RWPE1 (cell line): Measurements from ENCODE around the gene SLAMF6.
"Not testable (repeated sequence)": the region's sequence is repeated elsewhere in the genome, so short reads cannot be mapped to it uniquely, and the experiment has no call there.

Experiments
- CTCF ChIA-PET: fragments of 350-600 bp; sonication (Branson Sonifier 250); formaldehyde crosslinking; extraction: SDS; loops from one replicate; lab custom pipeline; 2021; lab: Yijun Ruan, JAX
- POLR2A ChIA-PET: fragments of 400-600 bp; formaldehyde crosslinking; extraction: SDS; loops from one replicate; lab custom pipeline; 2020; ENCODE audit warnings: antibody characterized with exemption; ENCODE audit not compliant: low non-redundant PET; lab: Yijun Ruan, JAX
- DNase-seq: peaks from one replicate; pipeline ENCODE4 v3.0.0; 2012; ENCODE audit warnings: low spot score
- H3K27ac ChIP-seq: fragments of 450-650 bp; 2 replicates; pipeline ENCODE4 v1.5.1; 2017
- TF ChIP-seq, protein P1 (sequence below): fragments of 450-650 bp; conservative IDR thresholded peaks from 2 replicates; pipeline ENCODE4 v1.5.1; 2017; ENCODE audit warnings: low read depth, mild to moderate bottlenecking

SLAMF6 gene

DNA sequence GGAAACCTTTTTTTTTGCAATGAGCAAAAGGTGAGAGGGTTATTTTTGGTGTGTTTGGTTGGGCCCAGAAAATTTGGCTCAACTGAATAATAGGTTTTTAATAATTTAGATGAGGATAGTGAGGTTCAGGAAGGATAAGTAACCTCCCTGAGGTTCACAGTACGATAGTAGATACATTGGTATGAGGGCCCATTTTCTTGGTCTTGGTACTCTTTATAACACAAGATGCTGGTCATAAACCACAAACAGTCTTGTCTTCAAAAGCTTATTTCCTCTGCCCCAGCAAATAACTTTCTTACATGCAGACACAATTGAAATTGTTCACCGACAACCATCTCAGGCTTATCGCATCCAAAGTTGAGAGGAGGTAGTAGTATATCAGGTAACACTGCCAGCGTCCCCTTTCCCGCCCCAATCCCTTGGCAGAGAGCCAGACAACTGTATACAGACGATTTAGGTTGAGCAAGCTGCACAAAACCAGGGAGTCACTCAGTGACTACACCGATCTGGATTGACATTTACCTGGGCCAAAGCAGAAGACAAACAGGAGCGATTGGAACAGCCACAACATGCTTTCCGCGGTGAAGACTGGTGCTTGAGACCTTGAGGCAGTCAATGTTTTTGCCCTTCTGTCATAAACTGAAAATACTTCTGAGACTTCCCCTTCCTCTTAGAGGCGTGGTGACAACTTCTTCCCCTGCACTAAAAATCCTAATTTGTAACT, at the start of gene SLAMF6:
TSS of gene SLAMF6 (minus strand) at position 634 of the 724 bp plus-strand sequence. CDS start at position 571, 63 bp downstream.
- ChIA-PET CTCF (no interaction called here), POLR2A (no interaction called here)
- H3K27ac ChIP-seq = no peak within 1 kb of the TSS
- TF ChIP-seq, protein P1, sequence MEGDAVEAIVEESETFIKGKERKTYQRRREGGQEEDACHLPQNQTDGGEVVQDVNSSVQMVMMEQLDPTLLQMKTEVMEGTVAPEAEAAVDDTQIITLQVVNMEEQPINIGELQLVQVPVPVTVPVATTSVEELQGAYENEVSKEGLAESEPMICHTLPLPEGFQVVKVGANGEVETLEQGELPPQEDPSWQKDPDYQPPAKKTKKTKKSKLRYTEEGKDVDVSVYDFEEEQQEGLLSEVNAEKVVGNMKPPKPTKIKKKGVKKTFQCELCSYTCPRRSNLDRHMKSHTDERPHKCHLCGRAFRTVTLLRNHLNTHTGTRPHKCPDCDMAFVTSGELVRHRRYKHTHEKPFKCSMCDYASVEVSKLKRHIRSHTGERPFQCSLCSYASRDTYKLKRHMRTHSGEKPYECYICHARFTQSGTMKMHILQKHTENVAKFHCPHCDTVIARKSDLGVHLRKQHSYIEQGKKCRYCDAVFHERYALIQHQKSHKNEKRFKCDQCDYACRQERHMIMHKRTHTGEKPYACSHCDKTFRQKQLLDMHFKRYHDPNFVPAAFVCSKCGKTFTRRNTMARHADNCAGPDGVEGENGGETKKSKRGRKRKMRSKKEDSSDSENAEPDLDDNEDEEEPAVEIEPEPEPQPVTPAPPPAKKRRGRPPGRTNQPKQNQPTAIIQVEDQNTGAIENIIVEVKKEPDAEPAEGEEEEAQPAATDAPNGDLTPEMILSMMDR = no peak
- no peak for DNase-seq

DNA sequence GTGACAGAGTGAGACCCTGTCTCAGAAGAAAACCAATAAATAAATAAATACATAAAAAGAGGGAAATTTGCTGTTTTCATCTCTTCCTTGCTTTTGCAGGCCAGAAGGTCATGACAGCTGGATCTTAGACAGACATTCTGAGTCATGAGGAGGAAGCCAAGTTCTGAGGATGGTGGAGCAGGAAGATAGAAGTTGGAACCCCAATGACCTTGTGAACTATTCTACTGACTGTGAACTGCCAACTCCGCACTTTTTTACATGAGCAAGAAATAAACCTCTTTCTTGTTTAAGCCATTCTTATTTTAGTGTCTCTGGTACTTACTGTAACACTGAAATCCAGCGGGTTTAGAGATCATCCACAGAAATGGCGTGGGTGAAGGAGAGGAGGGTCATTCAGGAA, 47.8 kb upstream of the SLAMF6 start:
- ChIA-PET CTCF (no interaction called here), POLR2A (no interaction called here)
- TF ChIP-seq, protein P1 = no peak
- no peak overlapping the region for H3K27ac ChIP-seq
- DNase-seq = no peak

DNA sequence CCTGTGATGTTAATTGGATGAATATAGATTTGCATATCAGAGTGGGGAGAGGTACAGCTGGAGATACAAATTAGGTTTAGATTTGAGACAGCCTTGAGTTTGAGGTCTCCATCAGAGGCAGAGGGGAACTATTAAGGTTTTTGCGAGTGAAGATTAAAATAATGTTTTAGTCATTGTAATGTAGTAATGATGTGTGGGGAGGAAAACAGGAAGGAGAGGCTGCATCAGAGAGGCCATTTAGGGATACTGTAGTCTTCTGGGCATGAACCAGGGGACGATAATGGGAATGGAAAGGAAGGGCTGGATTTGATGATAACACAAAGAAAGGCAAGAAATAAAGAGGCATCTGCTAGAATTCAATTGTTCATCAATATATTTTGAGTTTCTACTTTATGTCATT, 46.8 kb upstream of the SLAMF6 start:
- ChIA-PET POLR2A (no interaction called here), CTCF (no interaction called here)
- TF ChIP-seq, protein P1 = no peak
- H3K27ac ChIP-seq = no peak overlapping the region
- no peak for DNase-seq

DNA sequence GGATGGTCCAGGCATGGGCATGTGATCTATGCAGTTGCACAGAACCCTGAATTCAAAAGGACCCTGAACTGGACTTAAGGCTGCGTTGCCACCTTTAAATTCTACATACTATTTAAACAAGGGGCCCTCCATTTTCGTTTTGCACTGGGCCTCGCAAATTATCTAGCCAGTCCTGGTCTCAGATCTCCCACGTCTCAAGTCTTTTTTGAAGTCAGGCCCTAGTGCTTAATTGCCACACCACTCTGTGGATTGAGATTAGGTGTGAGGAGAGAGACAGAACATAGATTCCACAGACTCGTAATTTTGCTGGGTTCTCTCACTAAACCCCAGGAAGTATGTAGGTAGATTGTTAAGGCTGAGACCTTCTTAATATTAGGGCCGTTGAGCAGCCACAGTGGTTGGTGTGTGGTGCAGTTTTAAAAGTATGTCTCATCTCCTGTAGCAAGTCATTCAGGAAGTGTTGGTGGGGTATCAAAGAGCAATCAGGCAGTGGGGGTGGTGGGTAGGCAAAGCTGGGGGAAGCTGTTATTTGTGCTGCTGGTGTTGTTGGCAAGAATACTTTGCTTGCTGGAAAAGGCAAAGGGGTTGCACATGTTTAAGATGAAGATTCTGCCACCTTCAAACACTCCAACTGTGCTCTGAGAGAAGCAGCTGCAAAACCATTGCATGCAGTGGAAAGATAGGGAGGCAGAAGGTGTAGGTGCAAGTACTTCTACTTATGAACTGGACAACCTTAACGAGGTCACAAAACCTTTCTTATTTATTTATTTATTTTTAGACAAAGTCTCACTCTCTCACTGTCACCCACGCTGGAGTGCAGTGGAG, 45.0 kb upstream of the SLAMF6 start:
- ChIA-PET CTCF (interaction anchor here (0.6 kb wide), 1 partner anchor 436 kb away, joined by 3 read pairs; no protein-coding TSS in a partner anchor), POLR2A (no interaction called here)

DNA sequence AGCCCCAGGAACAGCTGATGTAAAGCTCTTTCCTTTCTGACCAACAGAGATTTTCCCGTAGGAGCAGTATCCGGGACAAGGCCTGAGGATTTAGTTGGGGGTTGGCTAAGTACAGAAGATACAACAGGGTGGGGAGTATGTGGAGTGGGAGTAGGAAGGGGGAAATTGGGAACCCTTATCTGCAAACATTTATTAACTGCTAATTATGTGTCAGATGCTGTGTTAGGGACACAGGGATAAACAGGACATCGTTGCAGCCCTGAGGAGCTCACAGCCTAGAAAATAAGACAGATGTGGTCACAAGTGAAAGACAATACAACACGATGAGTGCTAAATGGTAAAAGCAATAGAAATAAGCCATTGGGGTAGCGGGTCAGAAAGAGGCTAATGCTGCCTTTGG, 44.3 kb upstream of the SLAMF6 start:
- CTCF ChIA-PET = no interaction called here
- POLR2A ChIA-PET = no interaction called here
- H3K27ac ChIP-seq = no peak overlapping the region
- TF ChIP-seq, protein P1 = no peak
- no peak for DNase-seq

More for the DNA sequence above, 45.0 kb upstream of the SLAMF6 start:
- H3K27ac ChIP-seq = no peak overlapping the region
- TF ChIP-seq, protein P1 = no peak
- DNase-seq = no peak

DNA sequence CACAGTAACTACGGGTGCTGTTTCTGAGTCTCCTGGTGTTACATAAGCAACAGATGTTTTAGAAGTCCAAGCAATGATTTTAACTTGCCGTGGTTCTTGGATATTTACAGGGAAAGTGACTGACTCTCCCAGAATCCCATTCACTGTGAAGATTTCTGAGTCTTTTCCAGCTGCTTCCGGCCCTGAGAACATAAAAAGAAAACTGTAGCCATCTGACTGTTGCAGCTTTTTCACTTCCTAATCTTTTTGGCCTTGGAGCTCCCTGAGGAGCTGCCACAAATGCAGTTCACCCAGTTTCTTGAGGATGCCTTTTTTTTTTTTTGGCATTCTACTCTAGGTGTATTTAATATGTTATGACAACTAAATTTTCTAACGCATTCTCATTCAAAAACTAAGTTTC, 42.5 kb upstream of the SLAMF6 start:
- no peak overlapping the region for H3K27ac ChIP-seq
- TF ChIP-seq, protein P1 = no peak
- ChIA-PET CTCF (interaction anchor here (0.6 to 0.9 kb wide), 2 partner anchors 21 to 109 kb away, joined by 3 read pairs; no protein-coding TSS in a partner anchor), POLR2A (no interaction called here)
- no peak for DNase-seq

DNA sequence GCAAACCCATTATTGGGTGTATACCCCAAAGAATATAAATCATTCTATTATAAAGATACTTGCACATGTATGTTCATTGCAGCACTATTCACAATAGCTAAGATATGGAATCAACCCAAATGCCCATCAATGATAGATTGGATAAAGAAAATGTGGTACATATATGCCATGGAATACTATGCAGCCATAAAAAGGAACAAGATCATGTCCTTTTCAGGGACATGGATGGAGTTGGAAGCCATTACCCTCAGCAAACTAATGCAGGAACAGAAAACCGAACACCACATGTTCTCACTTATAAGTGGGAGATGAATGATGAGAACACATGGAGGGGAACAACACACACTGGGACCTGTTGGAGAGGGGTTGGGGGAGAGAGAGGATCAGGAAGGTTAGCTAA, 40.2 kb upstream of the SLAMF6 start:
- DNase-seq, POLR2A ChIA-PET, CTCF ChIA-PET, H3K27ac ChIP-seq: not testable (repeated sequence)

DNA sequence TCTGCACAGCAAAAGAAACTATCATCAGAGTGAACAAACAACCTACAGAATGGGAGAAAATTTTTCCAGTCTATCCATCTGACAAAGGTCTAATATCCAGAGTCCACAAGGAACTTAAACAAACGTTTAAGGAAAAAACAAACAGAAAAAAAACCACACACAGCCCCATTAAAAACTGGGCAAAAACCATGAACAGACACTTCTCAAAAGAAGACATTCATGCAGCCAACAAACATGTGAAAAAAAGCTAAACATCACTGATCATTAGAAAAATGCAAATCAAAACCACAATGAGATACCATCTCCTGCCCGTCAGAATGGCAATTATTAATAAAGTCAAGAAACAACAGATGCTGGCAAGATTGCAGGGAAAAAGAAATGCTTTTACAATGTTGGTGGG, 39.7 kb upstream of the SLAMF6 start:
- H3K27ac ChIP-seq, DNase-seq, POLR2A ChIA-PET, CTCF ChIA-PET: not testable (repeated sequence)
